ENCODE data around the gene MIPEP.

MIPEP gene

GRCh38 chr13:23810685-23811240 is 78.4 kb downstream of the MIPEP start:
- no peak for DNase-seq (ENCODE audit: low read depth in 2 of 2)

GRCh38 chr13:23808803-23809202 is 80.4 kb downstream of the MIPEP start:
- DNase-seq (ENCODE audit: low read depth in 2 of 2) = no peak

GRCh38 chr13:23806874-23807526 is 82.2 kb downstream of the MIPEP start:
- no peak for DNase-seq (ENCODE audit: low read depth in 2 of 2)

GRCh38 chr13:23805821-23806220 is 83.4 kb downstream of the MIPEP start:
- no peak for DNase-seq (ENCODE audit: low read depth in 2 of 2)

GRCh38 chr13:23805122-23805521 is 84.1 kb downstream of the MIPEP start:
- no peak for DNase-seq (ENCODE audit: low read depth in 2 of 2)

- DNase-seq (ENCODE audit: low read depth in 2 of 2) = no peak
Observed at GRCh38 chr13:23804166-23804565, 85.0 kb downstream of the MIPEP start.

GRCh38 chr13:23801141-23801540 is 88.1 kb downstream of the MIPEP start:
- DNase-seq (ENCODE audit: low read depth in 2 of 2) = no peak

GRCh38 chr13:23799945-23800344 is 89.3 kb downstream of the MIPEP start:
- no peak for DNase-seq (ENCODE audit: low read depth in 2 of 2)

GRCh38 chr13:23797276-23797903 is 91.8 kb downstream of the MIPEP start:
- DNase-seq (ENCODE audit: low read depth in 2 of 2) = no peak

- no peak for DNase-seq (ENCODE audit: low read depth in 2 of 2)
Observed at GRCh38 chr13:23796551-23796950, 92.6 kb downstream of the MIPEP start.

- DNase-seq (ENCODE audit: low read depth in 2 of 2) = no peak
Observed at GRCh38 chr13:23794267-23795161, 94.7 kb downstream of the MIPEP start.

- DNase-seq (ENCODE audit: low read depth in 2 of 2) = no peak
Observed at GRCh38 chr13:23793711-23794110, 95.5 kb downstream of the MIPEP start.

GRCh38 chr13:23792680-23793079 is 96.5 kb downstream of the MIPEP start:
- DNase-seq (ENCODE audit: low read depth in 2 of 2) = no peak

GRCh38 chr13:23790577-23791170 is 98.5 kb downstream of the MIPEP start:
- DNase-seq (ENCODE audit: low read depth in 2 of 2) = no peak

GRCh38 chr13:23789576-23790346 is 99.4 kb downstream of the MIPEP start:
- DNase-seq (ENCODE audit: low read depth in 2 of 2) = no peak

- no peak for DNase-seq (ENCODE audit: low read depth in 2 of 2)
Observed at GRCh38 chr13:23788459-23788858, 100.7 kb downstream of the MIPEP start.

GRCh38 chr13:23787464-23787863 is 101.7 kb downstream of the MIPEP start:
- no peak for DNase-seq (ENCODE audit: low read depth in 2 of 2)

- no peak for DNase-seq (ENCODE audit: low read depth in 2 of 2)
Observed at GRCh38 chr13:23786607-23787006, 102.6 kb downstream of the MIPEP start.

- no peak for DNase-seq (ENCODE audit: low read depth in 2 of 2)
Observed at GRCh38 chr13:23778879-23779278, 110.3 kb downstream of the MIPEP start.

GRCh38 chr13:23778002-23778652 is 111.1 kb downstream of the MIPEP start:
- no peak for DNase-seq (ENCODE audit: low read depth in 2 of 2)

- DNase-seq (ENCODE audit: low read depth in 2 of 2) = no peak
Observed at GRCh38 chr13:23777575-23777870, 111.7 kb downstream of the MIPEP start.
